NK-92 treated with Interleukin-12 subunit alpha and Interleukin-12 subunit beta, amount 100 ng/mL, for 24 hours (cell line): Measurements from ENCODE around the gene ABCG1.

Experiments used
- DNase-seq: peaks from one replicate; lab custom pipeline; 2025; lab: John Stamatoyannopoulos, UW

The ABCG1 gene

GRCh38 chr21:42272109-42272962 lies 53.4 kb downstream of the ABCG1 start:
- DNase-seq, result no peak

GRCh38 chr21:42272984-42273600 lies 54.2 kb downstream of the ABCG1 start:
- no peak for DNase-seq

- DNase-seq, result no peak
These were observed 57.1 kb downstream of the ABCG1 start for GRCh38 chr21:42276076-42276475.

GRCh38 chr21:42276526-42277154 lies 57.7 kb downstream of the ABCG1 start:
- DNase-seq, result no peak

GRCh38 chr21:42277593-42277992 lies 58.7 kb downstream of the ABCG1 start:
- no peak for DNase-seq

GRCh38 chr21:42278451-42279149 lies 59.7 kb downstream of the ABCG1 start:
- no peak for DNase-seq

- DNase-seq, result no peak
These were observed 60.5 kb downstream of the ABCG1 start for GRCh38 chr21:42279341-42279871.

- no peak for DNase-seq
These were observed 60.9 kb downstream of the ABCG1 start for GRCh38 chr21:42279888-42280287.

- no peak for DNase-seq
These were observed 61.6 kb downstream of the ABCG1 start for GRCh38 chr21:42280356-42281180.

GRCh38 chr21:42281181-42281680 lies 62.3 kb downstream of the ABCG1 start:
- DNase-seq, result no peak

- no peak for DNase-seq
These were observed 63.1 kb downstream of the ABCG1 start for GRCh38 chr21:42282021-42282420.

- DNase-seq, result no peak
These were observed 63.8 kb downstream of the ABCG1 start for GRCh38 chr21:42282715-42283114.

GRCh38 chr21:42285569-42286245 lies 66.8 kb downstream of the ABCG1 start:
- DNase-seq, result no peak

- no peak for DNase-seq
These were observed 67.5 kb downstream of the ABCG1 start for GRCh38 chr21:42286416-42286815.

GRCh38 chr21:42287193-42288083 lies 68.5 kb downstream of the ABCG1 start:
- no peak for DNase-seq

- DNase-seq, result no peak
These were observed 70.0 kb downstream of the ABCG1 start for GRCh38 chr21:42288962-42289361.

GRCh38 chr21:42289926-42290325 lies 71.0 kb downstream of the ABCG1 start:
- no peak for DNase-seq

- DNase-seq, result no peak
These were observed 71.6 kb downstream of the ABCG1 start for GRCh38 chr21:42290505-42290904.

GRCh38 chr21:42291003-42291750 lies 72.2 kb downstream of the ABCG1 start:
- no peak for DNase-seq
